HepG2 (cell line): Measurements from ENCODE around the gene STK32B. TPM values are rescaled to one million over a fixed set of nuclear protein-coding genes. Genes with fewer than 3 reads are reported as not detected.

Experiments
- ATAC-seq: fragments of 200-7000 bp; cut with Tn5 transposase; 3 replicates; pipeline ENCODE4 v1.9.1; 2020; ENCODE audit warnings: mild to moderate bottlenecking, moderate library complexity
- BruUV-seq: library from RNA; stranded (reverse); fragments of 400-500 nt; replicated peaks from 2 replicates; lab custom pipeline; 2021; lab: Mats Ljungman, UMichigan
- CTCF ChIA-PET: fragments of 300-600 bp; formaldehyde crosslinking; extraction: SDS; loops from one replicate; lab custom pipeline; 2021; ENCODE audit warnings: low total read pairs, inconsistent platforms, low intra/inter-chr PET ratio; lab: Yijun Ruan, JAX
- POLR2A ChIA-PET: fragments of 350-600 bp; sonication (Branson Sonifier 250); formaldehyde crosslinking; loops from one replicate; lab custom pipeline; 2020; ENCODE audit warnings: antibody characterized with exemption, inconsistent platforms; lab: Yijun Ruan, JAX
- DNase-seq: peaks from one replicate; pipeline ENCODE4 v3.0.0-alpha.2; 2015; ENCODE audit warnings: low spot score
- FAIRE-seq: peaks from 3 replicates; lab custom pipeline; 2011; peaks lifted over from hg19 to GRCh38; lab: Jason Lieb, UNC
- H2AFZ ChIP-seq: one replicate; pipeline ENCODE4 v1.6.1; 2011; ENCODE audit warnings: low read length, inconsistent platforms
- H3K27ac ChIP-seq: fragments of 300-600 bp; 3 replicates; pipeline ENCODE4 v1.8.0; 2011; ENCODE audit warnings: mixed run types, mild to moderate bottlenecking, mixed read lengths, low read length, inconsistent platforms; ENCODE audit not compliant: insufficient read depth; ENCODE audit errors: extremely low read length
- H3K27me3 ChIP-seq, 2 experiments: fragments of 200-600 bp in 1 of 2; 2 replicates in 1 of 2; 3 replicates in 1 of 2; pipeline versions ENCODE4 v1.6.0 to v1.8.0; 2011; ENCODE audit warnings: low read length in 2 of 2, mild to moderate bottlenecking in 2 of 2, moderate library complexity in 2 of 2, inconsistent platforms in 1 of 2; ENCODE audit not compliant: insufficient read depth in 2 of 2, control insufficient read depth in 1 of 2
- H3K36me3 ChIP-seq, 2 experiments: fragments of 200-600 bp in 1 of 2; replicated peaks in 1 of 2; 2 replicates in 1 of 2; 3 replicates in 1 of 2; pipeline versions ENCODE4 v1.5.1 to v1.8.0; 2011; ENCODE audit warnings: low read length in 2 of 2, inconsistent platforms in 1 of 2; ENCODE audit not compliant: insufficient read depth in 2 of 2, control insufficient read depth in 1 of 2
- H3K4me1 ChIP-seq: 2 replicates; pipeline ENCODE4 v1.5.1; 2012; ENCODE audit warnings: low read length, inconsistent platforms; ENCODE audit not compliant: insufficient read depth
- H3K4me2 ChIP-seq: 2 replicates; pipeline ENCODE4 v1.6.0; 2011; ENCODE audit warnings: low read depth, low read length, inconsistent platforms
- H3K4me3 ChIP-seq, 3 experiments: fragments of 200-600 bp in 1 of 3; sonication (generic), shearing (Covaris generic) in 1 of 3; replicated peaks in 1 of 3; 2 replicates each; pipeline ENCODE4 v1.5.1; 2011 to 2016; ENCODE audit warnings: low read length in 3 of 3, inconsistent platforms in 2 of 3, low read depth in 2 of 3, mild to moderate bottlenecking in 2 of 3, control low read depth in 1 of 3, mixed read lengths in 1 of 3; ENCODE audit not compliant: insufficient read depth in 1 of 3
- H3K79me2 ChIP-seq: one replicate; pipeline ENCODE4 v1.6.1; 2011; ENCODE audit warnings: low read length, inconsistent platforms; ENCODE audit not compliant: insufficient read depth
- H3K9ac ChIP-seq: 2 replicates; pipeline ENCODE4 v1.6.0; 2011; ENCODE audit warnings: mild to moderate bottlenecking, low read depth, low read length, inconsistent platforms; ENCODE audit not compliant: insufficient read depth
- H3K9me3 ChIP-seq: 2 replicates; pipeline ENCODE4 v1.5.1; 2012; ENCODE audit warnings: mild to moderate bottlenecking, low read length
- H4K20me1 ChIP-seq: 2 replicates; pipeline ENCODE4 v1.6.0; 2011; ENCODE audit warnings: inconsistent platforms, mild to moderate bottlenecking, low read length, moderate library complexity; ENCODE audit not compliant: insufficient read depth
- AGO1 ChIP-seq: fragments of 200-400 bp; formaldehyde crosslinking; IDR thresholded peaks from 2 replicates; pipeline ENCODE4 v1.6.1; 2017; ENCODE audit warnings: mild to moderate bottlenecking, low read depth, low read length, moderate library complexity; ENCODE audit not compliant: poor library complexity, severe bottlenecking
- HIC2 ChIP-seq: sonication (generic); formaldehyde crosslinking; IDR thresholded peaks from 2 replicates; pipeline ENCODE4 v1.9.0; 2022; ENCODE audit warnings: low read depth, missing genetic modification reagents
- ZNF512B ChIP-seq: sonication (generic); formaldehyde crosslinking; IDR thresholded peaks from 2 replicates; pipeline ENCODE4 v1.5.1; 2020; ENCODE audit warnings: missing genetic modification reagents, mild to moderate bottlenecking, borderline replicate concordance
- WGBS: methylation state at CpG from one replicate; pipeline ENCODE4 v1.1.6; 2017; ENCODE audit warnings: low lambda C conversion rate; 5-methylcytosine and 5-hydroxymethylcytosine counted together
- in situ Hi-C: cut with HindIII; loops from 2 replicates; pipeline ENCODE4 v1.10.0; 2017; ENCODE audit warnings: low pct_unique_long_range_greater_than_20kb; ENCODE audit not compliant: extremely low pct_ligation_motif_present
- intact Hi-C: fragments of 100-400 bp; cut with micrococcal nuclease; formaldehyde crosslinking; loops from one replicate; pipeline ENCODE4 v1.10.0; 2022; ENCODE audit not compliant: unreplicated experiment
- polyA plus RNA-seq, 8 experiments: library from polyadenylated mRNA; depleted of rRNA in 3 of 8; stranded (reverse) in 7 of 8; unstranded in 1 of 8; fragments of >200 nt; fragmentation: Illumina TruSeq in 4 of 8; extraction: Trizol in 4 of 8; gene quantifications; 2 replicates each; pipeline versions ENCODE4 v1.2.1 to v1.2.3, GENCODE V29; 2011 to 2016; ENCODE audit warnings: low read depth in 4 of 8, missing spikeins in 1 of 8, mixed read lengths in 1 of 8; ENCODE audit not compliant: insufficient read depth in 1 of 8
- total RNA-seq, 5 experiments: library from RNA; depleted of rRNA; stranded (reverse); fragments of >200 nt; fragmentation: Illumina TruSeq; extraction: Trizol; gene quantifications; 2 replicates each; pipeline ENCODE4 v1.2.3, GENCODE V29; 2016; ENCODE audit warnings: low read depth in 1 of 5

Gene STK32B
- total and polyA plus RNA-seq, 2 of the 13 experiments (the other 11 are each of a cell fraction or from before 2014, with no cell fraction given) = not detected

DNA sequence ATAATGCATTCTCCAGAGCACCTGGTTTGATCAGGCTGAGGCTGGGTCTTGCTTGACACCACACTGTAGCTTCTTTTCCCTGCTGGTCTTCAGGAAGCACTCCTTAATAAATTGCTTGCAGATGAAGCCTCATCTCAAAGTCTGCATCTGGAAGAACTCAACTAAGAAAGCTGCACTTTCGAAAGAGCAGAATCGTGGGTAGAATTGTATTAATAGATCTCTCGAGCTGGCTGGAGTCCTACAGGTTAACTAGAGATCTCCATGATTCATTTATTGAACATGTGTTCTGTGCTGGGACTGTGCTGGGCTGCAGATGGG, 152.7 kb downstream of the STK32B start:
- no peak for ATAC-seq
- CTCF ChIA-PET = no interaction called here

More for the DNA sequence above, 152.7 kb downstream of the STK32B start:
- intact Hi-C loops = no loop called here
- no peaks in the 10 kb centered on the region for H3K36me3 ChIP-seq
- no peaks in the 10 kb centered on the region for H3K79me2 ChIP-seq
- no peak overlapping the region for H3K27ac ChIP-seq
- no peaks in the 10 kb centered on the region for H3K27me3 ChIP-seq
- TF ChIP-seq AGO1 (no peak), HIC2 (CRISPR knock-in tag) (no peak), ZNF512B (CRISPR knock-in tag) (no peak)
- H3K4me2 ChIP-seq = no peak overlapping the region
- no peaks in the 10 kb centered on the region for H4K20me1 ChIP-seq
- POLR2A ChIA-PET = no interaction called here
- in situ Hi-C loops = no loop called here
- H3K4me3 ChIP-seq = no peak overlapping the region
- no peak overlapping the region for H3K9ac ChIP-seq
- no peak overlapping the region for H2AFZ ChIP-seq
- H3K9me3 ChIP-seq = no peaks in the 10 kb centered on the region
- no peaks in the 10 kb centered on the region for H3K4me1 ChIP-seq
- FAIRE-seq (no peak), DNase-seq (no peak)
- BruUV-seq = no TSS peak
- 0% methylated on average over 3 of the region's 3 CpGs for WGBS
